SK-N-MC (cell line): Measurements from ENCODE around the gene RND2.

ENCODE experiments used
- EZH2 ChIP-seq: fragments of 200-600 bp; sonication (generic); IDR thresholded peaks from one replicate; pipeline ENCODE4 v1.6.1; 2017; ENCODE audit warnings: antibody characterized with exemption
- FOXP2 ChIP-seq: optimal IDR thresholded peaks from 2 replicates; pipeline ENCODE3; 2011; ENCODE audit warnings: mild to moderate bottlenecking, moderate library complexity; ENCODE audit not compliant: insufficient read depth; ENCODE audit errors: extremely low read length, control extremely low read depth
- POLR2AphosphoS5 ChIP-seq: IDR thresholded peaks from 2 replicates; pipeline ENCODE4 v1.6.1; 2012; ENCODE audit warnings: mild to moderate bottlenecking, low read depth, low read length, borderline replicate concordance

DNA sequence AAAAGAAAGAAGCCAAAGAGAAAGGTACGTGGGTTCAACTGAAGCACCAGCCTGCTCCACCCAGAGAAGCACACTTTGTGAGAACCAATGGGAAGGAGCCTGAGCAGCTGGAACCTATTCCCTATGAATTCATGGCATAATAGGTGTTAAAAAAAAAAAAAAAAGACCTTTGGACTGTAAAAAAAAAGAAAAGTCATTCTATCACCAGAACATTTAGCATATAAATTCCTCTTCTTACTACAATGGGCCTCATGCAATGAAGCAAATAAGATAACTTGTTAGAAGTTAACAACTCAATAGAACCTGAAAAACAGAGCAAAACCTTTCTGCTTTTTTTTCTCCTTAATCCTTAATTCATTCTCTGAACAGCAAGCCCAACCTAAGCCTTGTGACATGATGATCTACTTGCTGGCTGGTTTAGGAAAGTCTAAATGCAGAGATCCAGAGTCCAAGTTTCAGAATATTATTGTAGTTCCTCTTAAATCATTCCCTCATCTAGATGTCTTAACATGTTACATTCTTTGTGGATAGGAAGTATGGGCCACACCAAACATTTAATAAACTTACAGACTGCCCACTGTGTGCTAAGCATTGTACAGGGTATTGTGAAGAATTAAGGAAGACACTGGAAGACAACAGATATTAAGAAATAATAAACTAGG lies 54.7 kb downstream of the RND2 start:
- TF ChIP-seq EZH2 (no peak), POLR2AphosphoS5 (no peak), FOXP2 (no peak)
